Gastrocnemius medialis (tissue), 4 donors: ENCODE measurements around the gene ZEB2.

ENCODE experiments used
- POLR2A ChIP-seq, 2 donors: fragments of 450-650 bp; IDR thresholded peaks; one replicate each; pipeline ENCODE4 v1.6.1; 2017; ENCODE audit warnings: antibody characterized with exemption in 2 of 2, mild to moderate bottlenecking in 2 of 2, moderate library complexity in 2 of 2
- TF ChIP-seq, protein P1 (sequence below), 5 experiments: fragments of 450-650 bp in 3 of 5; fragments of 200-600 bp in 2 of 5; sonication (generic) in 2 of 5; IDR thresholded peaks in 4 of 5; conservative IDR thresholded peaks in 1 of 5; 1 replicate in 4 of 5; 2 replicates in 1 of 5; pipeline ENCODE4 v1.5.1; 2016 to 2019; ENCODE audit warnings: antibody characterized with exemption in 5 of 5, mild to moderate bottlenecking in 3 of 5, moderate library complexity in 3 of 5

DNA sequence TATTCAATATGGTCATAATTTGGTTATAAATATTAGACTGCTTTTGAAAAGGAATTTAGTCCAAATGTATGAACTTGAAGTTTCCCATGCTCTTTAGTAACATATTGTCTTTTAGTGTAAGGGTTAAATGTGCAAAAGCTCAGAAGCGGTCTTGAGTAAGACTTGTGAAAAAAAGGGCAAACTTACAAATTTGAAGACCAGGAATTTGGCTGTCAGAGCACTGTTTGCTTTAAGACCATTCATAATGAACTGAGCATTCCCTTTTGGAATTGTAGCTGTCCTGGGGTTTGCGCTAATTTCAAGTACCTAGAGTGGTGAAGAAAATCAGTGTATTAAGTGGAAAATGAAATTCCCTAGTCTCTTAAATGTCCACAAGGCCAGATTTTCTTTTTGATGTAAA is 6.9 kb upstream of the ZEB2 start:
- TF ChIP-seq, protein P1, sequence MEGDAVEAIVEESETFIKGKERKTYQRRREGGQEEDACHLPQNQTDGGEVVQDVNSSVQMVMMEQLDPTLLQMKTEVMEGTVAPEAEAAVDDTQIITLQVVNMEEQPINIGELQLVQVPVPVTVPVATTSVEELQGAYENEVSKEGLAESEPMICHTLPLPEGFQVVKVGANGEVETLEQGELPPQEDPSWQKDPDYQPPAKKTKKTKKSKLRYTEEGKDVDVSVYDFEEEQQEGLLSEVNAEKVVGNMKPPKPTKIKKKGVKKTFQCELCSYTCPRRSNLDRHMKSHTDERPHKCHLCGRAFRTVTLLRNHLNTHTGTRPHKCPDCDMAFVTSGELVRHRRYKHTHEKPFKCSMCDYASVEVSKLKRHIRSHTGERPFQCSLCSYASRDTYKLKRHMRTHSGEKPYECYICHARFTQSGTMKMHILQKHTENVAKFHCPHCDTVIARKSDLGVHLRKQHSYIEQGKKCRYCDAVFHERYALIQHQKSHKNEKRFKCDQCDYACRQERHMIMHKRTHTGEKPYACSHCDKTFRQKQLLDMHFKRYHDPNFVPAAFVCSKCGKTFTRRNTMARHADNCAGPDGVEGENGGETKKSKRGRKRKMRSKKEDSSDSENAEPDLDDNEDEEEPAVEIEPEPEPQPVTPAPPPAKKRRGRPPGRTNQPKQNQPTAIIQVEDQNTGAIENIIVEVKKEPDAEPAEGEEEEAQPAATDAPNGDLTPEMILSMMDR (IDR thresholded peaks at IDR 0.05 in 4 of 5, conservative IDR thresholded peaks at IDR 0.05 in 1 of 5): no peak
- no peak for TF ChIP-seq POLR2A (IDR thresholded peaks at IDR 0.05)
